PC-3 (cell line): Measurements from ENCODE around the gene MRC2.

ENCODE experiments used
- CTCF ChIP-seq: fragments of 300-600 bp; sonication (generic); conservative IDR thresholded peaks from 2 replicates; pipeline ENCODE4 v1.5.1; 2017; ENCODE audit warnings: antibody characterized with exemption, low read depth, mild to moderate bottlenecking, low read length
- EZH2 ChIP-seq: fragments of 300-600 bp; sonication (generic); IDR thresholded peaks from one replicate; pipeline ENCODE4 v1.6.1; 2017; ENCODE audit warnings: antibody characterized with exemption, mild to moderate bottlenecking, low read length; ENCODE audit not compliant: unreplicated experiment

- TF ChIP-seq EZH2, result no peak
- TF ChIP-seq CTCF, result no peak
Observed at GRCh38 chr17:62660629-62661118, 33.2 kb downstream of the MRC2 start.
